Fibroblast of mammary gland (primary cell): ENCODE results near the gene RGS7BP.

ENCODE experiments used
- DNase-seq: peaks from one replicate; pipeline ENCODE4 v3.0.0-alpha.2; 2010; ENCODE audit warnings: low read depth
- H3K4me3 ChIP-seq: 2 replicates; pipeline ENCODE4 v1.5.1; 2011; ENCODE audit warnings: low read depth, mild to moderate bottlenecking, low read length, moderate library complexity; ENCODE audit not compliant: control insufficient read depth
- TF ChIP-seq, protein P1 (sequence below): conservative IDR thresholded peaks from 2 replicates; pipeline ENCODE4 v1.5.1; 2011; ENCODE audit warnings: low read depth, low read length, inconsistent platforms; ENCODE audit not compliant: control insufficient read depth, insufficient read depth

Gene RGS7BP

DNA sequence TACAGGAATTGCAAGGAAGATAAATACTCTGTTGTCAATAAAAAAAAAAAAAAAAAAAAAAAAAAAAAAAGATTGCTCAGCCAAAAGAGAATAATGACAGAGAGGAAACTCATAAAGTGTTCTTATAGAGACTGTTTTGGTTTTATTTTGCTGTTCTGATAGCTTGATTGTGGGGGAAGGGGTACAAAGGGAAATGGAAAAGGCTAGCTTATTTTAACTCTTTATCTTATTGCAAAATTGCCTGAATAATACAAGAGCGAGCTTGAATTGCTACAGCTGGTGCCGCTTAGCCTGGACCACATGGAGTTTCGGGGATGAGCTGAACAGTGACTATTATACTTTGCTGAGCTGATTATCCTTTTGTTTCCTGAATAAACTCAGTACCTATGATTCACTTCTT, 153.5 kb downstream of the RGS7BP start:
- TF ChIP-seq, protein P1, sequence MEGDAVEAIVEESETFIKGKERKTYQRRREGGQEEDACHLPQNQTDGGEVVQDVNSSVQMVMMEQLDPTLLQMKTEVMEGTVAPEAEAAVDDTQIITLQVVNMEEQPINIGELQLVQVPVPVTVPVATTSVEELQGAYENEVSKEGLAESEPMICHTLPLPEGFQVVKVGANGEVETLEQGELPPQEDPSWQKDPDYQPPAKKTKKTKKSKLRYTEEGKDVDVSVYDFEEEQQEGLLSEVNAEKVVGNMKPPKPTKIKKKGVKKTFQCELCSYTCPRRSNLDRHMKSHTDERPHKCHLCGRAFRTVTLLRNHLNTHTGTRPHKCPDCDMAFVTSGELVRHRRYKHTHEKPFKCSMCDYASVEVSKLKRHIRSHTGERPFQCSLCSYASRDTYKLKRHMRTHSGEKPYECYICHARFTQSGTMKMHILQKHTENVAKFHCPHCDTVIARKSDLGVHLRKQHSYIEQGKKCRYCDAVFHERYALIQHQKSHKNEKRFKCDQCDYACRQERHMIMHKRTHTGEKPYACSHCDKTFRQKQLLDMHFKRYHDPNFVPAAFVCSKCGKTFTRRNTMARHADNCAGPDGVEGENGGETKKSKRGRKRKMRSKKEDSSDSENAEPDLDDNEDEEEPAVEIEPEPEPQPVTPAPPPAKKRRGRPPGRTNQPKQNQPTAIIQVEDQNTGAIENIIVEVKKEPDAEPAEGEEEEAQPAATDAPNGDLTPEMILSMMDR, result no peak

More for the DNA sequence above, 153.5 kb downstream of the RGS7BP start:
- DNase-seq, result peak; percentile 4
- H3K4me3 ChIP-seq, result no peak overlapping the region
